Stimulated activated CD4-positive, alpha-beta T cell treated with anti-CD3 and anti-CD28 coated beads, TNF-alpha, amount 100 ng/mL, for 24 hours (primary cell): Measurements from ENCODE around the gene GGTA1.
"Not testable (repeated sequence)": the region's sequence is repeated elsewhere in the genome, so short reads cannot be mapped to it uniquely, and the experiment has no call there.

Source experiments
- DNase-seq, 3 experiments: peaks; one replicate each; pipeline ENCODE4 v3.0.0-alpha.2; 2020; ENCODE audit warnings: low read depth in 3 of 3

Gene GGTA1

DNA sequence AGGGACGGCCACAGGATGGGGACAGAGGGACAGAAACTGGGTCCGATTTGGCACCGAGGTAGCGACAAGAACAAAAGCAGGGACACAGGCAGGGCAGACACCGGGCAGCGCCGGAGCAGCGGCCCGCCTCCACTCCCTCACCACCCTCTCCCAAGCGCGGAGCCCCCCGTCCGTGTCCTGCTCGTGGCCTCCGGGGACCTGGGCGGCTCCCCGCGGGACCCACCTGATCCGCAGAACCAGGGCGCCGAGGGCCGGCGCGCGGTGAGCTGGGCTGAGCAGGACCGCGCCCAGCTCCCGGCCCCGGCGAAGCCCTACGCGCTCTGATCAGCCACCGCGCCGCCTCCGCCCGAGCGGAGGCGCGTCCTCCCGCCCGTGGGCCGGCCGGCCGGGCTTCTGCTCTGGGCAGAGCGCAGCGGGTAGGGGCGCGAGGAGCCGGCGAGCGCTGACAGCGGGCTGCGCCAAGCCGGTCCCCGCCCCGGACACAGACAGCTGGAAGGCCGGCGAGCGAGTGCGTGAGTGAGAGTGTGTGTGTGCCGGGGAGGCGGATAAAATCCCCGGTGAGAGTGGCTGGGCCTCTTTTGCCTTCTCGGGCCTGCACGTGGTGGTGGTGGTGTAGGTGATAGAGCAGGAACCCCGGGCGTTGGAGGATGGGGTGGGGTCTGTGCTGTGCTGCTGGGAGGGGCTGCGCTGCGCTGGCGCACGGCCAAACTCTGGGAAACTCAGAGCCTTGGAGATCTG is at the start of gene GGTA1:
Gene GGTA1, minus strand, starts transcription at position 418 of the 738 bp plus-strand sequence. CDS start 31,922 bp downstream, outside the sequence.
- no peak for DNase-seq

DNA sequence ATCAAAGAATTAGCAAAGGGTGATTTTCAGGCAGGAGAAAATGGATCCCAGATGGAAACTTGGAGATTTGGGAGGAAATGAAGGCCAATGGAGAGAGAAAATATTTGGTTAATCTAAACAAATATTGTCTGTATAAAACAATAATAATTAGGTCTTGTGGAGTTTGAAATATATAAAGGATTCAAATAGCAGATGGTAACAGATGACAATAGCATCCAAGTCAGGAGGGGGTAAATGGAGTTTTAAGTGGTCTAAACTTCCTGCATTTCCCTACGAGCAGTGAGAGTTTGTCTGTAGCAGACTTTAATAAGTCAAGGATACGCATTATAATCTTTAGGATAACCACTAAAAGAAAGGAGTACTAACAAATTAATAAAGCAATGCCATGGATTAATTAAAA is 49.0 kb upstream of the GGTA1 start:
- no peak for DNase-seq

DNA sequence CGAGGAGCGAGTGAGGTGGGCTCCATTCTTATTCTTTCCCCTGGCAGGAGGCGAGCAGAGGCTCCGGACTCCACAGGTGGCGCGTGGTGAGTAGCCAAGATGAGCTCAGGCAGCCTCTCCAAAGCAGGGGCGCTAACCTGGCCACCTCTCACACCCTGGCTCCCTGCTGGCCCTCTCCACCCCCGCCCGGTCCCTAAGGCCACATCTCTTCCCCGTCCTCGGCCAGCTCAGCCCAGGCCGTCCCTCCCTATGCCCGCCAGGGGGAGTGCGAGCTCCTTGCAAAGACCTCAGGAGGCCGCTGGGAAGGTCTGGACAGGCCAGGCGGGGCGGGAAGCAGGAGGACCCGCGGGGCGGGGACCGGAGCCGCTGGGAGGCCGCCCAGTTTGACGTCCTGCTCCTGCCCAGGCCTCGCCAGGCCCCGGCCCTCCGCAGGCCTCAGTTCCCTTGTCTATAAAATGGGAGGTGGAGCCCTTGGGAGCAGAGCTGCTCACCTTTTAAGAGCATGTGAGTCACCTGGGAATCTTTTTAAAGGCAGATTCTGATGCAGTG is 46.3 kb upstream of the GGTA1 start:
- DNase-seq = peak; percentile 30 to 71 (median 42)

DNA sequence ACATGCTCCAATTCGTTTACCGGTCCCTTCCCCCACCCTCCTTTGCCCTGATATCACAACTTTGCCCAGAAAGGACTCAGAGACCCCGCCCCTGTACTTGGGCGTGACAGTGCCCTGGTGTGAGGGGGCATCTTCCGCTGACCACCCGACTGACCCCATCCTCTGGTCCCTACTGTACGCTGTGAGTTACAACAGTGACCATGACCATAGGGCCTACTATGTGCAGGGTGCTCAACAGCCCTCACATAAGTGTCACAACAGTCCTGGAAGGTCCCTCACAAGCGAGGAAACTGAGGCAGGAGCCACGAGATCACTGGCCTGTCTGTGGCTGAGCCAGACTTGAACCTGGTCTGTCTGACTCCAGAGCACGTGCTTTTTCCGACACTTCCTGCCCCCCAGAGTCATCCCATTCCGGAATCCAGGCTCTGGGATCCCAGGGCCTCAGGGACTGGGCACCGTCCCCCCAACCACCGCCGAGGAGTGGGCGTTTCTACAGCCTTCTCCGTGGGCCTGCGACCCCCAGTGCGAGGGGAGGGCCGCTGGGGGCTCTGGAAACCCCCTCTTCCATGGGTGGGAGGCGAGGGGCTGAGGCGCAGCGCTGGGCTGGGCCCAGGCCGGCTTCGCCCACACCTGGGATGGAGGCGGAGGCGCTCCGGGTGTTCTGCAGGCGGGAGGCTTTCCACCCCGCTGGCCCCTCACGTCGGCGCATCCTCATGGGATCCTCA is 45.7 kb upstream of the GGTA1 start:
- no peak for DNase-seq

DNA sequence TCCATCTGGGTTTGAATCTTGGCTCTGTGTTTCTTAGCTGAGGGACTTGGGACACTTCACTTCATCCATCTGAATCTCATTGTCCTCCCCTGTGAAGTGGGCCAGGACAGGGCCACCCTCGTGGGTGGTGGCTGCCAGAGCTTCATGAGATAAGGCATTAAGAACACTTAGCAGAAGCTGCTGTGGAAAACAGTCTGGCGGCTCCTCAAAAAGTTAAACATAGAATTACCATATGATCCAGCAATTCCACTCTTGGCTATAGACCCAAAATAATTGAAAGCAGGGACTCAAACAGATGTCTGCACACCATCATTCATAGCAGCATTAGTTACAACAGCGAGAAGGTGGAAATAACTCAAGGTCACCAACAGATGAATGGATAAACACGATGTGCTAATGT is 42.4 kb upstream of the GGTA1 start:
- no peak for DNase-seq

DNA sequence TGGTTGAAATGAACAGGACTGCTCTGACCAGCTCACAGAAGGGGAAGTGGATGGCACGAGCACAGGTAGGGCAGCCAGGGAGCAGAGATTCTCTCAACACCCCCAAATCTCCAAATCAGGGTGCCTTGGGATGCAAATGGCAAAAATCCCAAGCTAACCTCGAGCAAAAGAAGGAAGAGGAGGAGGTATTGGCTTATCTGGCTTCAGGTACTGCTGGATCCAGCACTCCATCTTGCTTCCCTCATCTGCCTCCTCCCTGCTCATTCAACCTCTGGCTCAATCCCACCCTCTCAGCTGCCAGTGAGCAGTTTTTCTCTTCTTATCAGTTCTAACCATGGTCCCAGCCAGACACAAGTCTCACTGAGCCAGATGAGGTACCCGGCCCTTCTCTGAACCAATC is 41.6 kb upstream of the GGTA1 start:
- no peak for DNase-seq

DNA sequence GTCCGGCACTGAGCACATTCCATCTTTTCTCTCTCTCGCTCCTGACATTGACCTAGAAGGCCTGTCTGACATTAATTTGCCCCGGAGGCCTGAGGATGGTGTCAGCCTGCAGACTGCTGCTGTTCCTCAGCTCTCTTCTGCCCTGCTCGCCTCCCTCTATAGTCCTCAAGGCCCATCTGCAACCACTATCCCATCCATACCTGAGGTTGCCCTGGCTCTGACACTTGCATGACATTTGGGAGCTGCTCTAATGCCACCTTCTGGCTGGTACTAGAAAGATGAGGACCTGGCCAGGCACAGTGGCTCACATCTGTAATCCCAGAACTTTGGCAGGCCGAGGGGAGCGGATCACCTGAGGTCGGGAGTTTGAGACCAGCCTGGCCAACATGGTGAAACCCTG is 38.6 kb upstream of the GGTA1 start:
- no peak for DNase-seq

DNA sequence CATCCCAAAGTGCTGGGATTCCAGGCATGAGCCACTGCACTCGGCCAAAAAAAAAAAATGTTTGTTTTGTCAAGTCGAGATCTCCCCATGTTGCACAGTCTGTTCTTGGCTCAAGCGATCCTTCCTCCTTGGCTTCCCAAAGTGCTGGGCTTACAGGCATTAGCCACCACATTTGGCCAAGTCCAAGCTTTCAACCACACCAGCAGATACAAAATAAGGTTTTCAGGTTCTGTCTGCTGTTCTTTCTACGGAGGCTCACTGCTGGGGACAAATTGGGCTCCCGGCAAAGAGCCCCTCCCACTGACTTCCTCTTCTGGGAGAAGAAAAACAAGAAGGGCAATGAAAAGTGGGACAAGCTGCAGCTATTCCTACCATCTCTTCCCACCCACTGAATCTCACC is 37.6 kb upstream of the GGTA1 start:
- DNase-seq = no peak

DNA sequence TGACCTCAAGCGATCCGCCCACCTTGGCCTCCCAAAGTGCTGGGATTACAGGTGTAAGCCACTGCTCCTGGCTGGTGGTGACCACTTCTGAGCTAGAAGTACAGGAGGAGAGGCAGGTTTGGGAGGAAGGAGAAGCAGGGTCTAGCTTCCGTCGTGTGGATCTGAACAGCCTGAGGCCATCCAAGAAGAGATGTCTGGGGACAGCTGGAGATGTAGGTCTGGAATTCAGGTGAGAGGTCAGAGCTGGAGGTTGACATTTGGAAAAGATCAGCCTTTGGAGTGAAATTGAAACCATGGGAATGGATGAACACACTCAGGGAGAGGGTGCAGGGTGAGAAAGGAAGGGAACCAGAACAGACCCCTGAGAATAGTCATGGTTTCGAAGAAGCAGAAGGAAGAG is 33.2 kb upstream of the GGTA1 start:
- no peak for DNase-seq

DNA sequence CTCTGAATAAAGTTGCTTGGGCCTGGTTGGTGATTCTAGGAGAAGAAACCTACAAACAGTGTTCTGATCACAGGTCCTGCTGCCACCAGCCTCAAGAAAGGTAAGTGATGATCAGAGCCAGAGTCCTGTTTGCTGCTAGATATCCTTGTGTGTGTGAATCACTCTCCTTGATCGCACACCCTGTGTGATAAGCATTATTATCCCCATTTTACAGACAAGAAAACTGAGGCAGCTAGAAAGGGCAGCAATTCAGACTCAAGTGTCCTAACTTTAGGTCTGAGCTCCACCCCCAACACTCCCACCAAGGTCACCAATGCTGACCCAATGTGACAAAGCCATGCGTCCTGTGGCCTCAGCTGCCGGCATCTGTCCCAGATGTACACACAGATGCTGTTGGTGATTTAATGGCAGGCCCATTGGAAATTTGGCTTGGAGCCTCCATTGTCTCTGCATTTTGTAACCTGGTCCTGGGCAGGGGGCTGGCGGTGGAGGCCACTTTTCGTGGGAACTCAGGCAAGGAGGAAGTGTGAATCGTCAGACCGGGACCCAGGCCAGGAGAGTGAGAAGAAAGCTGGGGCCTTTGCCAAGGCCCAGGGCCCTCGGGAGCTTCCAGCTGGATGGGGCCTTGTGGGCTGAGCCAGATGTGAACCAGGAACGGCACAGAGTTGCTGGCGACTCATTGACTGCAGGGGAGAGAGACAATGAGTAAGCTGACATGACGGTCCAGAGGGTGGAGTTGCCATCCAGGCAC is 29.8 kb upstream of the GGTA1 start:
- no peak for DNase-seq

DNA sequence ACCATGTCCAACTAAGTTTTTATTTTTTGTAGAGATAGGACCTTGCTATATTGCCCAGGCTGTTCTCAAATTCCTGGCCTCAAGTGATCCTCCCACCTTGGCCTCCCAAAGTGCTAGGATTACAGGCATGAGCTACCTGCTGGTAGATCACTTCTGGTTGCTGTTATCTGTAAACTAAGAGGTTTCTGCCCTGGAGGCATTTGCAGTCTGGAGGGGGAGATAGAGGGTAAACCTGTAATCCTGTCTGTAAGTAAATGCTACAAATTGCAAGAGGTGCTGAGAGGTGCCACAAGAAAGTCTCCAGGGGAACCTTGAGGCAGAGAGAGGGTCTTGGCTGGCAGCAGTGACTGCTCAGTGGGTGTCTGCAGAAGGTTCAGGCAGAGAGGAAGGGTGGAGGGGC is 29.0 kb upstream of the GGTA1 start:
- DNase-seq = no peak

DNA sequence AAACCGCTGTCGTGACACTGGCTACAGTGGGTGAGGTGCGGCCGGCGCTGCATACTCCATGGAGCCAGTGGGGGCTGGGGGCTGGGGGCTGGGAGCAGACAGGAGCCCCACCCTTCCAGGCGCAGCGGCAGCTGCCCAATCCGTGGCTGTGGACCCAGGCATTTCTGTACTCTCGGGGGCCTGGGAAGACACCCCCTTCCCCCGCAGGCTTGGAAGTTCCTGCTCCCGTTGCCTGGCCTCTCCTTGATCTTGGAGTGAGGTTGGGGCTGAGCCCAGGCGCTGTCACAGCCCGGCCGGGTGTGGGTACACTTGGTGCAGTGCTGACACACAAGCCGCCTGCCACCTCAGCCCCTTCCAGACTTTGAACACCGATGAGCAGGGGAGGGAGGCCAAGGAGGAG is 27.7 kb upstream of the GGTA1 start:
- no peak for DNase-seq

DNA sequence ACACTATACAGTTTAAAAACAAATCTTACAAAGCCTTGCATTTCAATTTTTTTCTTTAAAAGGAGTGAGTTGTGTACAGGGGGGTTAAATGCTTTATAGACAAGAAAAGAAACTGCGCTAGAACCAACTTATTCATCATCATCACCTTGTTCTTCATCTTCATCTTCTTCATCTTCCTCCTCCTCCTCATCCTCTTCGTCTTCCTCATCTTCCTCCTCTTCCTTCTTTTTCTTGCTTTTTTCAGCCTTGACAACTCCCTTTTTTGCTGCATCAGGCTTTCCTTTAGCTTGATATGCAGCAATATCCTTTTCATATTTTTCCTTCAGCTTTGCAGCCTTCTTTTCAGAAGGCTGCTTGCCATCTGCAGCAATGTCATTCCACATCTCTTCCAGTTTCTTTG is 20.0 kb upstream of the GGTA1 start:
- DNase-seq = not testable (repeated sequence)

DNA sequence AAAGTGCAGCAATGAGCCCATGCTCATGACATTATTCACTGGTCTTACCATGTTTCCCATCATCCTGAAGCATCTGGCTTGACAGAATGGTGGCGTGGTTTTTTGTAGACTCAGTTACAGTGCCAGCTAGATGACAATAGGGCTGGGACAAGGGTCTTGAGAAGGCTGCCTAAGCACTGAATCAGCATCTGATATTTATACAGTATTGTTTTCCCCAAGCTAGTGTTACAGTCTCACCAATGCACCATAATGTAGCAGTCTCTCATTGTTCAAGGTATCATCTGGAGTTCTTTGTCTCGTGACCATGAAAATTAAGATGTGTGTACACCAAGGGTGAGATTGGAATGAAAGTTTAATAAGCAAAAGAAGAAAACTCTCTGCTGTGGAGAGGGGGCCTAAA is 19.0 kb upstream of the GGTA1 start:
- no peak for DNase-seq

DNA sequence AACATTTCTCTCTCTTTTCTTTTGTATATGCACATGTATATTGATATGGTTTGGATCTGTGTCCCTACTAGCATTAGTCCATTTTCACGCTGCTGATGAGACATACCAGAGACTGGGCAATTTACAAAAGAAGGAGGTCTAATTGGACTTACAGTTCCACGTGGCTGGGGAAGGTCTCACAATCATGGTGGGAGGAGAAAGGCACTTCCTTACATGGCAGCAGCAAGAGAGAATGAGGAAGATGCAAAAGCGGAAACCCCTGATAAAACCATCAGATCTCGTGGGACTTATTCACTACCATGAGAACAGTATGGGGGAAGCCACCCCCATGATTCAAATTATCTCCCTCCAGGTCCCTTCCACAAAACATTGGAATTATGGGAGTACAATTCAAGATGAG is 13.5 kb upstream of the GGTA1 start:
- DNase-seq = not testable (repeated sequence)

DNA sequence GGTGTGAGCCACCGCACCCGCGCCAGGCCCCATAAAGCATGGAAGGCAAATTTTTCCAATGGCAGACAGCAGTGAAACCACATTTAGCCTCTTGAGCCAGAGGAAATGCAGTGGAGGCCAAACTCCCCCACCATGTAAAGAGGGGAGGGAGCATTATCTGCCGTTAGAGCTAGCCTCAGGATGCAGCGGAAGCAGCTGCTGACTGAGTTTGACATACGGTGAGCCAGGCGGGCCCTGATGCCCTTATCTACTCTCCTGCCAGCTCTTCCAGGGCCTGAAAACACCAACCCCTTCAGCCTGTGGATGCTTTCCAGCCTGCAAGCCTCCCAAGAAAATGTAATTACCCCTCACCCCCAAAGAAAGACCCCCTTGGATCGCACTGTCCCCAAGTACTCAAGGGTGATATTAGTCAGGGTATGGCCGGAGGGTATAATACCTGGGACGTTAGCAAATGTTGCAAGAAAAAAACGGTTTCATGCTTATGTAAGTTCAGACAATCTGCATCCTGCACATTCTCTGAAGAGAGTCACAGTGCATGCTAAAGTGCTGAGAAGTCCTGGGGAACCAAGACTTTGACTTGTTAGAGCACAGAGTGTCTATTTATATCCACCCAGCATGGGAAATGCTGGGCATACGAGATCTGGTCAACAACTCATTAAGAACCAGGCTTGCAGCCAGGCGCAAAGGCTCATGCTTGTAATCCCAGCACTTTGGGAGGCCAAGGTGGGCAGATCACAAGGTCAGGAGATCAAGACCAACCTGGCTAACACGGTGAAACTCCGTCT is 11.3 kb upstream of the GGTA1 start:
- DNase-seq = no peak

DNA sequence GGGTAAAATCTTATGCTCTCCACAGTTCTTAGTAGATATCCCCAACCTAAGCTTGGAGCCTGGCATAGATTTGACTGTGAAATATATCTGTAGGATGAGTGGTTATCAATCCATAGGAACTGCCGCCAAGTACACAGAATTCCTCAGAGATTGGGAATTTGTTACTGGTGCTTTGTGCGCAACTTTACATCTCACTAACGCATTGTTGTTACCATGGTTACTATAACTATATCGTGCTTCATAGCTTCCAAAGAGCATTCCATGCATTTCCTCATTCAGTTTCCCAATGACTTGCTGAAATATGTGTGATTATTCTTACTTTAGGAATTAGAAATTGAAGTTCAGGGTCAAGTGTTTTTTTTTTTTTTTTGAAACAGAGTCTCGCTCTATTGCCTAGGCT is 9.5 kb upstream of the GGTA1 start:
- no peak for DNase-seq

DNA sequence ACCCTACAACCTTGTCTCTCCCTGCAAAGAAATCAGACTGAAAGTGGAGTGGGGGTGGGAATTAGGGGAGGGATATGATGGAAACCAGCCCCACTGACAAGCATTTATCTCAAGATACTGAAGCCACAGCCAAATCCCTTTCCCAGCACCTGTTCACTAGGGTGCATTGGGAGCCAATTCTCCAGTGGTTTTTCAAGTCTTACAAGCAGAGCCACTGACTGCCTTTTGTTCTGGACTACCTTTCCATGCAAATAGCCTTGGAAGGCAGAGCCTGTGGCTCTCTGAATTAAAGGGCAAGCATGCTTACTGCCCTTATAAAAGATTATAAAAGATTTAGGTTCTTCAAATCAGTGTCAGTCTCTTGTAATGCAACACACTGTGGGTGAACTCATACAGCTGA is 8.8 kb upstream of the GGTA1 start:
- DNase-seq = no peak

DNA sequence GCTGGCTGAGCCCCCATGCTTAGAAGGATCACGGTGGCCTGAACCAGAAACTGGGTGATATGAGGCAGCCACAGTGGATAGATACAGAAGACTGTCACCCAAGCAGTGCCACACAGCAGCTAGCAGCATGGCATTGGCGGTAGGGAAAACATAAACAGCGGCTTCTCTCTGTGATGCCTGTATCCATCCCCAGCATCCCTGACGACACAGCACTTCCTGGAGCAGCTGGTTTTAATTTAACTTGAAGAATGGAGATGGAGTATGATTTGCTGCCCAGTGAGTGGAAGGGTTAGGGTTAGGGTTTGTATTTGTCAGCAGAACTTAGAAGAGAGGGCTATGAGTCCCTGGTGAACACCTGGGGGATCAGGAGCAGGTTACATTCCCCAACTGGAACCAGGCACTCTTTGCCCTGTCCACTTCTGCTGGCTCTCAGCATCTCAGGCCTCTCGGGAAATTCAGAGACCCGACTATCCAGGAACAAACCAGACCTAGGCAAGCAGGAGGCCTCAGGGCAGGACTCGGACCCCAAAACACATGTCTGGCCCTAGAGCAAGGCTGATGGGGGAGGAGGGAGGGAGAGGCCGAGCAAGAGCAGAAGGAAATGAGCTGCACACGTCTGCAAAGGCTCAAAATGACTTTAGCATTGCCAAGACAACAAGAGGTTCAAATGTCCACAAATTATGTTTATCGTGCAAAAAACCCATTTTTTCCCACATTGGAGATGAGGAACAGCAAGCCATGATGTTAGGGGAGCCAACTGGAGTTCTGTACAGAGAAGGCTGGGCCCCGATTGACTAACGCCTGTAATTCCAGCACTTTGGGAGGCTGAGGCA is 6.5 kb upstream of the GGTA1 start:
- DNase-seq = no peak

DNA sequence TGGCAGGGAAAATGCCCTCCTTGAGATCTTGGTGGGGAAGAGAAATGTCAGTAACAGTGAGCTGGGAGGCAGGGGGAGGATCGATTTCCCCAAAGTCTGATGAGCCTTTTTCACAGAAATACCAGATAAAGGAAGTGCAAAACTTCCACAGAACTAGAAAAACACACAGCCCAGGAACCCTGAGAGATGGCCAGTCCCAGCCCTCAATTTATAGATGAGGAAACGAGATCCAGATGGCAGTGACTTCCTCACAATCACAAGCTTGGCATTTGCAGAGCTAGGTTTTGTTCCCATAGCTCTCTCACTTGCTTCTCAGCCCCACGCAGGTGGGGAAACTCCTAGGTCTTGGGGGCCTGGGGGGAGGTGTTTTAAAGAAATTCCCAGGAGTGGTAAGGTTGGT is 3.8 kb upstream of the GGTA1 start:
- DNase-seq = no peak

DNA sequence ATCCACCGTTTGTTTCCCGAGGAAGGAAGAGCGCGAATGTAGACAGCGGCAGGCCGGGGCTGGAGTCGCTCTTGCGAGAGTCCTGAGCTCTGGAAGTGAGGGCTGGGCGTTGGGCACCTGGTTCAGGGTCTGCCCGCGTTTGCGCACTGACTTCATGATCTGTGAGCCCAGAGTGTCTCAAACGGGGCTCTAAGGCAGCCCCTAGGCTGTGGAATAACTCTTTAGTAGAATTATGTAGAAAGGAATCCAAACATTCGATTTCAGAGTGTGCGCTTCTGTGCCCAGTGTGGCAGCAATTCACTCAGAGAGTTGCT is 478 bp upstream of the GGTA1 start:
- DNase-seq = no peak
